Measurements from ENCODE around the gene SCLT1.

DNA sequence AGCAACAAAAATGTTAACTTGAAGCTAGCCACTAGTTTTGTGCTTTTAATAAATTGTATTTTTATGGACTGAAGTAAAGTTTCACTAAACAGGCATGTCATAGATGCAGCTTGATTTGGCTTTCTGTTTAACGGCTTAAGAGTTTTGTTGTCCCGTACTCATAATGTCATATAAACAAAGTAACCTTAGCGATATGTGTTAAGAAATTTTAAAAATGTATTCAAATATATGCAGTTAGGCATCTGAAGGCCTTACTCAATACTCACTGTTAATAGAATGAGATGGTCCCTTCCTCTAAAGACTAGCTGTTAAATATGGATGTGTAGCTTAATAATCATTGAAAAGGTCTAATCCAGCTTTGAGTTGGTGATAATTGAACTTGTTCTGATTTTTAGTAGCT is 1.0 kb upstream of the SCLT1 start:
- no peak for TF ChIP-seq CTCF (IDR thresholded peaks at IDR 0.05; ENCODE audit: low read depth, low read length)
- TF ChIP-seq EZH2phosphoT487 (IDR thresholded peaks at IDR 0.05; ENCODE audit: low read depth) = no peak

Data from OCI-LY3 (cell line).